Parathyroid adenoma (tissue), 2 donors: ENCODE measurements around the gene PUM1.

Experiments used
- H2AFZ ChIP-seq: fragments of 300-600 bp; sonication (generic); one replicate; pipeline ENCODE4 v1.7.0; 2017; ENCODE audit warnings: antibody characterized with exemption, mild to moderate bottlenecking
- H3K27ac ChIP-seq: fragments of 300-600 bp; sonication (generic); one replicate; pipeline ENCODE4 v1.7.0; 2017
- H3K27me3 ChIP-seq: fragments of 300-600 bp; sonication (generic); one replicate; pipeline ENCODE4 v1.7.0; 2017; ENCODE audit warnings: low read length; ENCODE audit not compliant: control insufficient read depth, insufficient read depth
- H3K36me3 ChIP-seq: fragments of 300-600 bp; sonication (generic); one replicate; pipeline ENCODE4 v1.7.0; 2017; ENCODE audit warnings: low read length; ENCODE audit not compliant: control insufficient read depth, insufficient read depth
- H3K4me1 ChIP-seq: fragments of 300-600 bp; sonication (generic); one replicate; pipeline ENCODE4 v1.7.0; 2017; ENCODE audit warnings: control low read depth
- H3K4me2 ChIP-seq: fragments of 300-600 bp; sonication (generic); one replicate; pipeline ENCODE4 v1.7.0; 2017; ENCODE audit warnings: low read length
- H3K4me3 ChIP-seq: fragments of 300-600 bp; sonication (generic); one replicate; pipeline ENCODE4 v1.7.0; 2017; ENCODE audit warnings: low read depth, low read length
- H3K79me2 ChIP-seq: fragments of 300-600 bp; sonication (generic); one replicate; pipeline ENCODE4 v1.7.0; 2017; ENCODE audit warnings: control low read depth
- H3K9ac ChIP-seq: fragments of 300-600 bp; sonication (generic); one replicate; pipeline ENCODE4 v1.7.0; 2017; ENCODE audit warnings: mild to moderate bottlenecking
- H3K9me3 ChIP-seq: fragments of 300-600 bp; sonication (generic); one replicate; pipeline ENCODE4 v1.7.0; 2017; ENCODE audit warnings: low read length; ENCODE audit not compliant: control insufficient read depth
- CTCF ChIP-seq: fragments of 300-600 bp; sonication (generic); IDR thresholded peaks from one replicate; pipeline ENCODE4 v1.7.0; 2017; ENCODE audit warnings: antibody characterized with exemption, mild to moderate bottlenecking
- donor health status: primary hyperparathyroidism.

The PUM1 gene

GRCh38 chr1:31003613-31004230, 61.8 kb downstream of the PUM1 start:
- H3K9me3 ChIP-seq, result no peaks in the 10 kb centered on the region
- no peak overlapping the region for H3K4me2 ChIP-seq
- H2AFZ ChIP-seq, result no peak overlapping the region
- H3K36me3 ChIP-seq, result no peaks in the 10 kb centered on the region
- H3K4me3 ChIP-seq, result no peak overlapping the region
- H3K9ac ChIP-seq, result no peak overlapping the region
- H3K27ac ChIP-seq, result no peak overlapping the region
- no peaks in the 10 kb centered on the region for H3K27me3 ChIP-seq
- no peak for TF ChIP-seq CTCF
- peaks cover 30% of the 10 kb centered on the region for H3K79me2 ChIP-seq
- H3K4me1 ChIP-seq, result peaks cover 3% of the 10 kb centered on the region

GRCh38 chr1:31000301-31000700, 65.2 kb downstream of the PUM1 start:
- Histone ChIP-seq H3K9me3 (no peaks in the 10 kb centered on the region), H3K4me2 (no peak overlapping the region), H3K79me2 (peaks cover 24% of the 10 kb centered on the region), H3K4me3 (no peak overlapping the region), H3K27me3 (no peaks in the 10 kb centered on the region), H3K9ac (no peak overlapping the region), H3K27ac (no peak overlapping the region), H3K36me3 (no peaks in the 10 kb centered on the region), H3K4me1 (peaks cover 3% of the 10 kb centered on the region), H2AFZ (no peak overlapping the region)
- TF ChIP-seq CTCF, result no peak

- no peaks in the 10 kb centered on the region for H3K27me3 ChIP-seq
- H3K79me2 ChIP-seq, result peaks cover 17% of the 10 kb centered on the region
- no peaks in the 10 kb centered on the region for H3K4me1 ChIP-seq
- no peak overlapping the region for H3K9ac ChIP-seq
- no peaks in the 10 kb centered on the region for H3K36me3 ChIP-seq
- H3K9me3 ChIP-seq, result no peaks in the 10 kb centered on the region
- no peak overlapping the region for H2AFZ ChIP-seq
- H3K27ac ChIP-seq, result no peak overlapping the region
- no peak overlapping the region for H3K4me2 ChIP-seq
- no peak for TF ChIP-seq CTCF
- H3K4me3 ChIP-seq, result no peak overlapping the region
Measured at GRCh38 chr1:30998887-30999286, 66.6 kb downstream of the PUM1 start.

GRCh38 chr1:30998171-30998570, 67.3 kb downstream of the PUM1 start:
- Histone ChIP-seq H3K4me2 (no peak overlapping the region), H3K36me3 (no peaks in the 10 kb centered on the region), H3K9ac (no peak overlapping the region), H3K9me3 (no peaks in the 10 kb centered on the region), H3K79me2 (peaks cover 14% of the 10 kb centered on the region), H3K4me3 (no peak overlapping the region), H2AFZ (no peak overlapping the region), H3K27me3 (no peaks in the 10 kb centered on the region), H3K27ac (no peak overlapping the region), H3K4me1 (no peaks in the 10 kb centered on the region)
- TF ChIP-seq CTCF, result no peak

- H3K4me1 ChIP-seq, result no peaks in the 10 kb centered on the region
- no peak overlapping the region for H2AFZ ChIP-seq
- H3K27ac ChIP-seq, result no peak overlapping the region
- no peak overlapping the region for H3K4me2 ChIP-seq
- peaks cover 14% of the 10 kb centered on the region for H3K79me2 ChIP-seq
- no peak overlapping the region for H3K4me3 ChIP-seq
- no peaks in the 10 kb centered on the region for H3K36me3 ChIP-seq
- TF ChIP-seq CTCF, result no peak
- H3K27me3 ChIP-seq, result no peaks in the 10 kb centered on the region
- no peak overlapping the region for H3K9ac ChIP-seq
- H3K9me3 ChIP-seq, result no peaks in the 10 kb centered on the region
Measured at GRCh38 chr1:30997463-30998057, 68.0 kb downstream of the PUM1 start.
